Measurements from ENCODE around the gene GPI.

The GPI gene

DNA sequence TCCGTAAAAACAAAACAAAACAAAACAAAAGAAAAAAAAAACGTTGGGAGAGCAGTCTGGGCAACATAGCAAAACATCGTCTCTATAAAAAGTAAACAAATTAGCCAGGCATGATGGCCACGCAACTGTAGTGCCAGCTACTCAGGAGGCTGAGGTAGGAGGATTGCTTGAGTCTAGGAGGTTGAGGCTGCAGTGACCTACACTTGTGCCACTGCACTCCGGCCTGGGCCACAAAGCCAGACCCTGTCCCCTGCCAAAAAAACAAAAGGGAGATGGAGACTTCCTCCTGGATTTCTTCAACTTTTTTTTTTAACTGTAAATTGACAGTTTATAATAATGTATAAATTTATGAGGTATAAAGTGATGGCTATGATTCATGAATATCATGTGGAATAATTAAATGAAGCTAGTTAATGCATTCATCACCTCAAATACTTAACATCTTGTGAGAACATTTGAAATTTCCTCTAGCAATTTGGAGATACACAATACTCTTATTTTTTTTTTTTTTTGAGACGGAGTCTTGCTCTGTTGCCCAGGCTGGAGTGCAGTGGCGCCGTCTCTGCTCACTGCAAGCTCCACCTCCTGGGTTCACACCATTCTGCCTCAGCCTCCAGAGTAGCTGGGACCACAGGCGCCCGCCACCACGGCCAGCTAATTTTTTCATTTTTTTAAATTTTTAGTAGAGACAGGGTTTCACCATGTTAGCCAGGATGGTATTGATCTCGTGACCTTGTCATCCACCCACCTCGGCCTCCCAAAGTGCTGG lies 41.1 kb downstream of the GPI start:
- no peak for DNase-seq

DNA sequence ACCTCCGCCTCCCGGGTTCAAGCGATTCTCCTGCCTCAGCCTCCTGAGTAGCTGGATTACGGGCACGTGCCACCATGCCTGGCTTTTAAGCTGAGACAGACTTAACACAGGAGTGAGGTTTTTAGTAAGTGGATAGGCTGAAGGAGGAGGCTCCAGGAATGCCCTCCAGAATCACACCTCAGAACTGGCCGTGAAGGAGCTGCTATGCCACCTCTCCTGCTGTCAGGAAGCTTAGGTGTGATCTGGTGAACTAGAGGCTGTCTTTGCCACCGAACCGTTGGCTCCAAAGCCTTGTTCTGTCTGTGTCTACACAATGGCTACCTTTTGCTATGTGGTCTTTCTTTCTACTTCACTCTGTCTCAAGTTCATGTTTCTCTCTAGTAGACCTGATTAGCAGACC lies 43.4 kb downstream of the GPI start:
- no peak for DNase-seq

- DNase-seq, result no peak
Observed at GRCh38 chr19:34409189-34410164, 44.5 kb downstream of the GPI start.

DNA sequence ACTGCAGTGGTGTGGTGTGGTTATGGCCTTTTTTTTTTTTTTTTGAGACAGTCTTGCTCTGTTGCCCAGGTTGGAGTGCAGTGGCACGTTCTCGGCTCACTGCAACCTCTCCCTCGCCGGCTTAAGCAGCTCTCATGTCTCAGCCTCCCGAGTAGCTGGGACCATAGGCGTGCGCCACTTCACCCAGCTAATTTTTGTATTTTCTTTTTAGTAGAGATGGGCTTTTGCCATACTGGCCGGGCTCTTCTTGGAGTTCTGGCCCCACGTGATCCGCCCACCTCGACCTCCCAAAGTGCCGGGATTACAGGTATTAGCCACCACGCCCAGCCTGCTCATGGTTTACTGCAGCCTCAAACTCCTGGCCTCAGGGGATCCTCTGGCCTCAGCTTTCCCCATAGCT lies 46.2 kb downstream of the GPI start:
- no peak for DNase-seq

DNA sequence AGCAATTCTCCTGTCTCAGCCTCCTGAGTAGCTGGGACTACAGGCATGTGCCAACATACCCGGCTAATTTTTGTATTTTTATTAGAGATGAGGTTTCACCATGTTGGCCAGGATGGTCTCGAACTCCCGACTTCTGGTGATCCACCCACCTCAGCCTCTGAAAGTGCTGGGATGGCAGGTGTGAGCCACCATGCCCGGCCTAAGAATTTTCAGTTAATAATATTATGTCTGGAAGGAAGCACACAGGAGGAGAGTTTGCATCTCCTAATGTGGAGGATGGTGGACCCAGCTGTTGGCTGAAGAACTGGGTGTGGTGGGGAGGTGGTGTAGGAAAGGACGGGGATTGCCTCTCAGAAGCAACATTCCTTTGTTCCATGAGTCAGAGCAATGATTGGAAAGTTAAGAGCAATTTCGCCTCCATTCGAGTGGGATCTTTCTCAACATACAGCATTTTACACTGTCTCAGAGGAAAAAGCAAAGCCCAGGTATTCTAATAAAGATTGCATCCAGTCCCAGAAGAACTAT lies 51.1 kb downstream of the GPI start:
- DNase-seq, result no peak

GRCh38 chr19:34418300-34418699 lies 53.3 kb downstream of the GPI start:
- DNase-seq, result no peak

DNA sequence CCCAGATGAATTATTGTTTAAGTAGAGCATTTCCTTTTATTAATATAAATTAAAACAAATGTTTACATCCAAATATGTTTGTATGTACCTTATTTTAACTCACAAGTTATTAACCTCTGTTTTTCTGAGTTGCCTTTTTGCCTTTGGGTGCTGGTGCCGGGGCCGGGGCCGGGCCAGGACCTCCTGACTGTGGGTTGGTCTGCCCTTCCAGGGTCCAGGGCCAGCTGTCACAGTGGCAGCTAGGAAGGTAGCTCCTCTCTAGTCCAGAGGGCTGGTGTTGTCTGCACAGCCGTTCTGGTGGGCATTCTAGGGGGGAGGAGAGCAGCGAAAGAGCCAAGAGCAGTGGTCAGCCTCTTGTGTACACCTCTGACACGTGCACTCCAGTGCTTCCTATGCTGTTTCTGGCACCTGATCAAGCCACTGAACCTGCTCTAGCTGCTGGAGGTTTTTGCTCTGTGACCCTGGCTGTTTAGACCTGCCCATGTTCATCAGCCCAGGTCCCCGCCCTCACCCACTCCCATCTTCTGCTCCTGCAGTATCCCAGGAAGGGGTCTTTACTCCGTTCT lies 61.2 kb downstream of the GPI start:
- DNase-seq, result no peak

GRCh38 chr19:34428549-34429285 lies 63.7 kb downstream of the GPI start:
- no peak for DNase-seq

- DNase-seq, result no peak
Observed at GRCh38 chr19:34429553-34429952, 64.6 kb downstream of the GPI start.

- no peak for DNase-seq
Observed at GRCh38 chr19:34430738-34431625, 66.0 kb downstream of the GPI start.

GRCh38 chr19:34431681-34432402 lies 66.8 kb downstream of the GPI start:
- no peak for DNase-seq

GRCh38 chr19:34432797-34433196 lies 67.8 kb downstream of the GPI start:
- no peak for DNase-seq

DNA sequence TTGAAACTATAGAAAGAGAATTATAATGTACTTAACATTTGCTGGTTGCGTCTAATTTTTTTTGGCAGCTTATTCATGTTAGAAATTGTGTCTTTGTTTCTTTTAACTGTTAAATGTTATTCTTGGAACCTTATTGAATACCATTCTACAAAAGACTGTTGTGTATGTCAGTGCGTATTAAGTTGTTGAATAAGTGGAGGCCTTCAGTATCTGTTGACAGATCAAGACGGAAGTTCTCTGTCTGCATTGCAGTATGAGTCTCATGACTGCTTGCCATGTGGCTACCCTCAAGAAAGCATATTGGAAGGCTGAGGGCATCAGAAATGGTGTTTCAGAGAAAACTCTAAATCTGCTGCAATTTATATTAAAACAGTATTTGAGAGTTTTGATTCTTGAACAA lies 71.7 kb downstream of the GPI start:
- DNase-seq, result no peak

DNA sequence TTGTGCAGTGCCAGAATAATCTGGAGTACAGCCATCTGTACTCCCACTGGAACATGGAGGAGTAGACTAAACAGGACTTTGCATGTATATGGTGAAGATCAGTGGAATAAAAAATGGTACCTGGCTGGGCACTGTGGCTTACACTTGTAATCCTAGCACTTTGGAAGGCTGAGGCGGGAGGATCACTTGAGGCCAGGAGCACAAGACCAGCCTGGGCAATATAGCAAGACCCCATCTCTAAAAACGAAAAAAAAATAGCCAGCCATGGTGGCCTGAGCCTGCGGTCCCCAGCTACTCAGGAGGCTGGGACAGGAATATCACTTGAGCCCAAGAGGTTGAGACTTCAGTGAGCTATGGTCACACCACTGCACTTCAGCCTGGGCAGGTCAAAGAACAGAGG lies 83.2 kb downstream of the GPI start:
- no peak for DNase-seq
